Suprapubic skin (tissue), 4 donors: ENCODE results near the gene NR5A2. TPM values are rescaled to one million over a fixed set of nuclear protein-coding genes. Genes with fewer than 3 reads are reported as not detected.

Experiments used
- DNase-seq, 2 donors: peaks; one replicate each; pipeline ENCODE4 v3.0.0-alpha.2; 2019; ENCODE audit warnings: low spot score in 2 of 2
- H3K27ac ChIP-seq: fragments of 200-600 bp; sonication (generic); one replicate; pipeline ENCODE4 v1.5.1; 2019
- H3K27me3 ChIP-seq: fragments of 200-600 bp; sonication (generic); one replicate; pipeline ENCODE4 v1.5.1; 2019
- H3K36me3 ChIP-seq: fragments of 200-600 bp; sonication (generic); one replicate; pipeline ENCODE4 v1.5.1; 2019
- H3K4me1 ChIP-seq: fragments of 200-600 bp; sonication (generic); one replicate; pipeline ENCODE4 v1.5.1; 2019
- H3K4me3 ChIP-seq: fragments of 200-600 bp; sonication (generic); one replicate; pipeline ENCODE4 v1.5.1; 2019; ENCODE audit warnings: mild to moderate bottlenecking
- H3K9me3 ChIP-seq: fragments of 200-600 bp; sonication (generic); one replicate; pipeline ENCODE4 v1.5.1; 2019
- EP300 ChIP-seq: sonication (generic); formaldehyde crosslinking; IDR thresholded peaks from one replicate; pipeline ENCODE4 v1.6.1; 2017; ENCODE audit warnings: antibody characterized with exemption
- POLR2A ChIP-seq, 2 donors: fragments of 450-650 bp; IDR thresholded peaks; one replicate each; pipeline ENCODE4 v1.6.1; 2017; ENCODE audit warnings: antibody characterized with exemption in 2 of 2, mild to moderate bottlenecking in 2 of 2, moderate library complexity in 2 of 2
- POLR2AphosphoS5 ChIP-seq, 3 donors: sonication (generic); formaldehyde crosslinking; IDR thresholded peaks; one replicate each; pipeline ENCODE4 v1.6.1; 2017; ENCODE audit warnings: antibody characterized with exemption in 3 of 3
- WGBS: methylation state at CpG from one replicate; pipeline ENCODE4 v1.1.5; 2018; 5-methylcytosine and 5-hydroxymethylcytosine counted together
- total RNA-seq, 4 donors: library from RNA; depleted of rRNA; stranded (reverse); fragments of >200 nt; gene quantifications; one replicate each; pipeline ENCODE4 v1.1.0, GENCODE V29; 2016
- TF ChIP-seq, protein P1 (sequence below), 2 donors: fragments of 200-600 bp in 1 of 2; fragments of 450-650 bp in 1 of 2; sonication (generic) in 1 of 2; IDR thresholded peaks; one replicate each; pipeline ENCODE4 v1.5.1; 2016 to 2019; ENCODE audit warnings: antibody characterized with exemption in 2 of 2, mild to moderate bottlenecking in 1 of 2, moderate library complexity in 1 of 2

Gene NR5A2
- total RNA-seq, 4 donors from 2014 or later = 0.49 to 3.3 (median 0.96) TPM

DNA sequence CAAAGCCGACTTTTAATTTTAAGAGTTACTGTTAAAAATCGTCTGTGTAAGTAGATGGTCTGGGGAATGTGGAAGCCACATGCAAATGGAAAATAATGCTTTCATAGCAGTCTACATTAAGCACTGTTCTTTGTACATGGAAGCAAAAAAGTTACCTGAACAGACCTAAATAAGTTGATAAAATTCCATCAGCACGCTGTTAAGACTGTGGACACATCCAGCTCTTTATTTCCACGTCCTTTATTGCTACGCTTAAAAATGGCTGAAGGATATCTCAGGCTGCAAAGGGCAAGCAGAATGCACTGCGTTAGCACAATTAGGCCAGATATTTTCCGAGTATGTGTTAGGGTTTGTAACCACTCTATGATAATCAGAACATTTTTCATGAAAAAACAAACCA lies 22.3 kb downstream of the NR5A2 start:
- Histone ChIP-seq H3K9me3 (no peaks in the 10 kb centered on the region), H3K36me3 (no peaks in the 10 kb centered on the region), H3K27ac (no peak overlapping the region), H3K4me3 (no peak overlapping the region), H3K4me1 (no peaks in the 10 kb centered on the region), H3K27me3 (peaks cover 24% of the 10 kb centered on the region)
- TF ChIP-seq EP300 (no peak), POLR2A (IDR thresholded peaks at IDR 0.05) (no peak), POLR2AphosphoS5 (IDR thresholded peaks at IDR 0.05) (no peak)
- TF ChIP-seq, protein P1, sequence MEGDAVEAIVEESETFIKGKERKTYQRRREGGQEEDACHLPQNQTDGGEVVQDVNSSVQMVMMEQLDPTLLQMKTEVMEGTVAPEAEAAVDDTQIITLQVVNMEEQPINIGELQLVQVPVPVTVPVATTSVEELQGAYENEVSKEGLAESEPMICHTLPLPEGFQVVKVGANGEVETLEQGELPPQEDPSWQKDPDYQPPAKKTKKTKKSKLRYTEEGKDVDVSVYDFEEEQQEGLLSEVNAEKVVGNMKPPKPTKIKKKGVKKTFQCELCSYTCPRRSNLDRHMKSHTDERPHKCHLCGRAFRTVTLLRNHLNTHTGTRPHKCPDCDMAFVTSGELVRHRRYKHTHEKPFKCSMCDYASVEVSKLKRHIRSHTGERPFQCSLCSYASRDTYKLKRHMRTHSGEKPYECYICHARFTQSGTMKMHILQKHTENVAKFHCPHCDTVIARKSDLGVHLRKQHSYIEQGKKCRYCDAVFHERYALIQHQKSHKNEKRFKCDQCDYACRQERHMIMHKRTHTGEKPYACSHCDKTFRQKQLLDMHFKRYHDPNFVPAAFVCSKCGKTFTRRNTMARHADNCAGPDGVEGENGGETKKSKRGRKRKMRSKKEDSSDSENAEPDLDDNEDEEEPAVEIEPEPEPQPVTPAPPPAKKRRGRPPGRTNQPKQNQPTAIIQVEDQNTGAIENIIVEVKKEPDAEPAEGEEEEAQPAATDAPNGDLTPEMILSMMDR (IDR thresholded peaks at IDR 0.05) = no peak
- WGBS = 77% methylated on average over 7 of the region's 7 CpGs
- no peak for DNase-seq

DNA sequence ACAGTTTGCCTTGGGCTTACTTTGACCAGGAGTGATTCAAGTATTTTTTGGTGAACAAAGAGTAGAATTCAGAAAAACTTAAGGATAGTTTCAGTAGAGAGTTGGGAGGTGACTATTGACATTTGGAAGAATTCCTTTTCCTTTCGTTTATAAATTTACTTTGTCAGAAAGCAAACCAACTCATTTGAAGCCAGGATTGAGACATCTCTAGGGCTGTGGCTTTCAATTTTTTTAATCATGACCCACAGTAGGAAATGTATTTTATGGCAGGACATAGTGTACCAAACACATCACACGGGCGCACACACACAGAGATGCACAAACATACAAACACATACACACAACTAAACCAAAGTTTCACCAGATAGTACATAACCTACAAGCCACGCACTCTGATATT lies 24.1 kb downstream of the NR5A2 start:
- peaks cover 6% of the 10 kb centered on the region for H3K27me3 ChIP-seq
- TF ChIP-seq POLR2A (IDR thresholded peaks at IDR 0.05) = no peak
- 86% methylated on average over 4 of the region's 4 CpGs for WGBS

DNA sequence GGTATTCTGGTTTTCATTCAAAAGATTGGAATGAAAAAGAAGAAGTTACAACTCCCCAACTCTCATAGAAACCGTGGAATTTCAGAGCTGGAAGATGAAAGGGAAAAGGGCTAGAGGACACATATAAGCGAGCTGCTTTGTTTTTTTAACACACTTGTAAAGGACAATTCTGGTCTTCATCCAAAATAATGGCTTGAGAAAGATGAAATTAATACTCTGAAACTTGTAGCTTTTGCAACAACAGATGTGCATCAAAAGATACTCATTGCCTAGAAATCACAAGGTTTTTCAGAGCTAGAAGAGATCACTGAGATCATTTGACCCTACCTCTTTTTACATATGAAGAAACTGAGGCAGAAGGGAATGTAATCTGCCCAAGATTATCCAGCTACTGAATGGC lies 25.6 kb downstream of the NR5A2 start:
- WGBS = 57% methylated on average over 2 of the region's 2 CpGs
- no peak for TF ChIP-seq POLR2A (IDR thresholded peaks at IDR 0.05)
- TF ChIP-seq, protein P1 (IDR thresholded peaks at IDR 0.05) = no peak
- no peak for TF ChIP-seq EP300
- no peak for TF ChIP-seq POLR2AphosphoS5 (IDR thresholded peaks at IDR 0.05)
- DNase-seq = no peak

More for the DNA sequence above, 24.1 kb downstream of the NR5A2 start:
- no peaks in the 10 kb centered on the region for H3K4me1 ChIP-seq
- H3K4me3 ChIP-seq = no peak overlapping the region
- no peaks in the 10 kb centered on the region for H3K9me3 ChIP-seq
- DNase-seq = no peak
- no peak overlapping the region for H3K27ac ChIP-seq
- H3K36me3 ChIP-seq = no peaks in the 10 kb centered on the region

DNA sequence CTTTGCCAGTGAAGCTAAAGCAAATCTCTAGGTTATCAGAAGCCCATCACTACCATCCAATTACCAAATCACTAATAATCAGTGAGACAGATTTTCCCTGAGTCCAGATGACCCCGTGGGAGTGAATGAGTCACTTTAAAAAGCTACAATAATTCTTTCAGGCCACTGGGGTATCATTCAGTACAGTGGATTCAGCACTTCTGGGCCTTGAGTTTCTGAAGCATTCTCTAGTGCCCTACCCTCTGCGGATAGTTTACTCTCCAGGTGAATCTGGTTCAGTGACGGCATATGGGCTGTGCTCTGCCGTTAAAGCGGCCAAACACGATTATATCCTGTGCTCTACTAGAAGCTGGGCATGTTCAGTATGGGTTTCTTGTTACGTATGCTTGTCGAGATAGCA lies 26.1 kb downstream of the NR5A2 start:
- Histone ChIP-seq H3K27ac (no peak overlapping the region), H3K36me3 (no peaks in the 10 kb centered on the region), H3K27me3 (peaks cover 14% of the 10 kb centered on the region), H3K4me1 (no peaks in the 10 kb centered on the region), H3K4me3 (no peak overlapping the region), H3K9me3 (no peaks in the 10 kb centered on the region)
- no peak for DNase-seq
- TF ChIP-seq POLR2AphosphoS5 (IDR thresholded peaks at IDR 0.05) = no peak
- TF ChIP-seq EP300 = no peak
- TF ChIP-seq POLR2A (IDR thresholded peaks at IDR 0.05) = no peak
- TF ChIP-seq, protein P1 (IDR thresholded peaks at IDR 0.05) = no peak
- WGBS = 81% methylated on average over 8 of the region's 8 CpGs

More for the DNA sequence above, 25.6 kb downstream of the NR5A2 start:
- no peak overlapping the region for H3K4me3 ChIP-seq
- H3K4me1 ChIP-seq = no peaks in the 10 kb centered on the region
- H3K36me3 ChIP-seq = no peaks in the 10 kb centered on the region
- no peaks in the 10 kb centered on the region for H3K9me3 ChIP-seq
- no peak overlapping the region for H3K27ac ChIP-seq
- H3K27me3 ChIP-seq = peaks cover 13% of the 10 kb centered on the region

DNA sequence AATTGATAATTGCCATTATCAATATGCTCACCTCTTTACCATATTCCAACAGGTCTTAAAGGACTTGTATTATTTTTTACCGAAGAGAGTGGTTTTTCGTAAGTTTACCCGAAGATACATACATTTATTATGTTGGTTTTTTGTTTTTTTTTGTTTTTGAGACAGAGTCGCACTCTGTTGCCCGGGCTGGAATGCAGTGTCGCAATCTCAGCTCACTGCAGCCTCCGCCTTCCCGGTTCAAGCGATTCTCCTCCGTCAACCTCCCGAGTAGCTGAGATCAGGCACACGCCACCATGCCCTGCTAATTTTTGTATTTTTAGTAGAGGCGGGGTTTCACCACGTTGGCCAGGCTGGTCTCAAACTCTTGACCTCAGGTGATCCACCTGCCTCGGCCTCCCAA lies 30.8 kb downstream of the NR5A2 start:
- H3K27ac ChIP-seq = no peak overlapping the region
- H3K4me1 ChIP-seq = no peaks in the 10 kb centered on the region
- WGBS = 87% methylated on average over 15 of the region's 15 CpGs

More for the DNA sequence above, 30.8 kb downstream of the NR5A2 start:
- Histone ChIP-seq H3K4me3 (no peak overlapping the region), H3K27me3 (peaks cover 16% of the 10 kb centered on the region), H3K9me3 (no peaks in the 10 kb centered on the region), H3K36me3 (no peaks in the 10 kb centered on the region)
- TF ChIP-seq, protein P1 (IDR thresholded peaks at IDR 0.05) = no peak
- TF ChIP-seq POLR2A (IDR thresholded peaks at IDR 0.05) = no peak
- no peak for TF ChIP-seq EP300
- TF ChIP-seq POLR2AphosphoS5 (IDR thresholded peaks at IDR 0.05) = no peak
- no peak for DNase-seq
